IMR-90 (cell line): ENCODE results near the gene ICAM2.

ENCODE experiments used
- BHLHE40 ChIP-seq: fragments of 150-350 bp; IDR thresholded peaks from 2 replicates; pipeline ENCODE4 v1.6.1; 2016; ENCODE audit warnings: mild to moderate bottlenecking, low read depth, low read length
- CEBPB ChIP-seq: IDR thresholded peaks from 2 replicates; pipeline ENCODE4 v1.6.1; 2012; ENCODE audit warnings: low read depth, low read length, improper control_type of control experiment
- CHD1 ChIP-seq: IDR thresholded peaks from 2 replicates; pipeline ENCODE4 v1.6.1; 2012; ENCODE audit warnings: low read depth, low read length, improper control_type of control experiment
- FOS ChIP-seq: fragments of 150-350 bp; IDR thresholded peaks from 2 replicates; pipeline ENCODE4 v1.6.1; 2016; ENCODE audit warnings: low read depth, low read length
- MAZ ChIP-seq: IDR thresholded peaks from 2 replicates; pipeline ENCODE4 v1.6.1; 2012; ENCODE audit warnings: low read depth, mild to moderate bottlenecking, low read length, improper control_type of control experiment, moderate library complexity, borderline replicate concordance
- MXI1 ChIP-seq: IDR thresholded peaks from 2 replicates; pipeline ENCODE4 v1.6.1; 2012; ENCODE audit warnings: low read depth, mild to moderate bottlenecking, low read length, moderate library complexity, borderline replicate concordance
- NFE2L2 ChIP-seq: fragments of 150-350 bp; IDR thresholded peaks from 2 replicates; pipeline ENCODE4 v1.6.1; 2016; ENCODE audit warnings: low read depth, mild to moderate bottlenecking, low read length
- POLR2A ChIP-seq: IDR thresholded peaks from 2 replicates; pipeline ENCODE4 v1.6.1; 2012; ENCODE audit warnings: mild to moderate bottlenecking, low read depth, low read length
- RCOR1 ChIP-seq: IDR thresholded peaks from 2 replicates; pipeline ENCODE4 v1.6.1; 2012; ENCODE audit warnings: mild to moderate bottlenecking, low read length, improper control_type of control experiment; ENCODE audit not compliant: insufficient replicate concordance
- RFX5 ChIP-seq: IDR thresholded peaks from 2 replicates; pipeline ENCODE4 v1.8.0; 2012; ENCODE audit warnings: low read depth, mild to moderate bottlenecking, low read length, moderate library complexity
- SMC3 ChIP-seq: fragments of 150-350 bp; IDR thresholded peaks from 2 replicates; pipeline ENCODE4 v1.6.1; 2016; ENCODE audit warnings: low read depth, mild to moderate bottlenecking, antibody characterized with exemption, low read length, moderate library complexity
- TF ChIP-seq, protein P1 (sequence below): conservative IDR thresholded peaks from 2 replicates; pipeline ENCODE4 v1.5.1; 2012; ENCODE audit warnings: mild to moderate bottlenecking, low read depth, low read length, improper control_type of control experiment
- TF ChIP-seq, protein P2 (sequence below): fragments of 150-350 bp; IDR thresholded peaks from 2 replicates; pipeline ENCODE4 v1.6.1; 2017; ENCODE audit warnings: mild to moderate bottlenecking, antibody characterized with exemption, low read length, low read depth

DNA sequence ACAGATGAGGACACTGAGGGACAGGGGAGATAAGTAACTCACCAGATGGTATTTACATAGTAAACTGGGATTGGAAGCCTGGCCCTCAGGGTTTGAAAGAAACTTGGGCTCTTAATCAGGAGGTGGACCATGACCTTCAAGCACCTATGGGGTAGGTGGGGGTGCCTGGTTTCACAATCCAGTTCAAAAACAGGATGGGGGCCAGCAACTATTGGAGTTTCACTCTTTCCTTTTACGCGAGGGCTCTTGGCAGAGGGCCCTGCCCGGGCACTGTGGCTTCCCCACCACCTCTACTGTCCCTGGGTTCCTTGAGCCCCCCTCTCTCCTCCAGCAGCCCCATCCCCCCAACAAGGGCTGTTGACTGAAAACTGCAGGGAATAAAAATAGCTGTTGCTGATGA is 33.6 kb downstream of the ICAM2 start:
- TF ChIP-seq, protein P1, sequence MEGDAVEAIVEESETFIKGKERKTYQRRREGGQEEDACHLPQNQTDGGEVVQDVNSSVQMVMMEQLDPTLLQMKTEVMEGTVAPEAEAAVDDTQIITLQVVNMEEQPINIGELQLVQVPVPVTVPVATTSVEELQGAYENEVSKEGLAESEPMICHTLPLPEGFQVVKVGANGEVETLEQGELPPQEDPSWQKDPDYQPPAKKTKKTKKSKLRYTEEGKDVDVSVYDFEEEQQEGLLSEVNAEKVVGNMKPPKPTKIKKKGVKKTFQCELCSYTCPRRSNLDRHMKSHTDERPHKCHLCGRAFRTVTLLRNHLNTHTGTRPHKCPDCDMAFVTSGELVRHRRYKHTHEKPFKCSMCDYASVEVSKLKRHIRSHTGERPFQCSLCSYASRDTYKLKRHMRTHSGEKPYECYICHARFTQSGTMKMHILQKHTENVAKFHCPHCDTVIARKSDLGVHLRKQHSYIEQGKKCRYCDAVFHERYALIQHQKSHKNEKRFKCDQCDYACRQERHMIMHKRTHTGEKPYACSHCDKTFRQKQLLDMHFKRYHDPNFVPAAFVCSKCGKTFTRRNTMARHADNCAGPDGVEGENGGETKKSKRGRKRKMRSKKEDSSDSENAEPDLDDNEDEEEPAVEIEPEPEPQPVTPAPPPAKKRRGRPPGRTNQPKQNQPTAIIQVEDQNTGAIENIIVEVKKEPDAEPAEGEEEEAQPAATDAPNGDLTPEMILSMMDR = no peak
- TF ChIP-seq POLR2A = no peak
- no peak for TF ChIP-seq FOS
- no peak for TF ChIP-seq MAZ
- TF ChIP-seq RFX5 = no peak
- TF ChIP-seq BHLHE40 = no peak
- TF ChIP-seq, protein P2, sequence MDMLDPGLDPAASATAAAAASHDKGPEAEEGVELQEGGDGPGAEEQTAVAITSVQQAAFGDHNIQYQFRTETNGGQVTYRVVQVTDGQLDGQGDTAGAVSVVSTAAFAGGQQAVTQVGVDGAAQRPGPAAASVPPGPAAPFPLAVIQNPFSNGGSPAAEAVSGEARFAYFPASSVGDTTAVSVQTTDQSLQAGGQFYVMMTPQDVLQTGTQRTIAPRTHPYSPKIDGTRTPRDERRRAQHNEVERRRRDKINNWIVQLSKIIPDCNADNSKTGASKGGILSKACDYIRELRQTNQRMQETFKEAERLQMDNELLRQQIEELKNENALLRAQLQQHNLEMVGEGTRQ = no peak
- no peak for TF ChIP-seq SMC3
- TF ChIP-seq RCOR1 = no peak
- TF ChIP-seq MXI1 = no peak
- no peak for TF ChIP-seq CHD1
- TF ChIP-seq NFE2L2 = no peak
- no peak for TF ChIP-seq CEBPB
